Measurements from ENCODE around the gene ADCY5. TPM values are rescaled to one million over a fixed set of nuclear protein-coding genes. Genes with fewer than 3 reads are reported as not detected.

ADCY5 gene
- total RNA-seq, 1 donor from 2014 or later: not detected

DNA sequence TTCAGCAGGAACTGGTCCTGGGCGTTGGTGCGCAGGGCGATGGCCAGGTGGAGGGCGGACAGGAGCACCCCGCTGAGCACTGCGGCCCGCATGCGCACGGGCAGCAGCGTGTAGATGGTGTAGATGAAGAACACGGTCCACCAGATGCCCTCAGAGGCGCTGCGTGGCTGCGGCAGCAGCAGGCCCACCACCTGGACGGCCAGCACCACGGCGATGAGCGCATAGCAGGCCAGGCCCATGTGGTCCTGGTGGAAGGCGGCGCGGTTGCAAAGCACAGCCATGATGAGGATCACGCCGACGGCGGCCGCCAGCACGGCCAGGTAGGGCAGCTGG, 1.5 kb downstream of the ADCY5 start:
- Histone ChIP-seq H3K4me3 (ENCODE audit: low read depth, low read length) (no peak overlapping the region), H3K36me3 (ENCODE audit: control insufficient read depth, insufficient read depth, low read length) (no peaks in the 10 kb centered on the region), H3K27me3 (ENCODE audit: control insufficient read depth, insufficient read depth, low read length) (peaks cover 30% of the 10 kb centered on the region)
- no peak for TF ChIP-seq CTCF (IDR thresholded peaks at IDR 0.05; ENCODE audit: insufficient read depth, low read length, severe bottlenecking)
- DNase-seq (ENCODE audit: low read depth): no peak
- no peak for FAIRE-seq

- H3K4me3 ChIP-seq (ENCODE audit: low read depth, low read length): no peak overlapping the region
- FAIRE-seq (no peak), DNase-seq (ENCODE audit: low read depth) (no peak)
- no peaks in the 10 kb centered on the region for H3K36me3 ChIP-seq (ENCODE audit: control insufficient read depth, insufficient read depth, low read length)
- TF ChIP-seq CTCF (IDR thresholded peaks at IDR 0.05; ENCODE audit: insufficient read depth, low read length, severe bottlenecking): no peak
- H3K27me3 ChIP-seq (ENCODE audit: control insufficient read depth, insufficient read depth, low read length): peaks cover 33% of the 10 kb centered on the region
Measured at GRCh38 chr3:123446610-123447109, 2.2 kb downstream of the ADCY5 start.

DNA sequence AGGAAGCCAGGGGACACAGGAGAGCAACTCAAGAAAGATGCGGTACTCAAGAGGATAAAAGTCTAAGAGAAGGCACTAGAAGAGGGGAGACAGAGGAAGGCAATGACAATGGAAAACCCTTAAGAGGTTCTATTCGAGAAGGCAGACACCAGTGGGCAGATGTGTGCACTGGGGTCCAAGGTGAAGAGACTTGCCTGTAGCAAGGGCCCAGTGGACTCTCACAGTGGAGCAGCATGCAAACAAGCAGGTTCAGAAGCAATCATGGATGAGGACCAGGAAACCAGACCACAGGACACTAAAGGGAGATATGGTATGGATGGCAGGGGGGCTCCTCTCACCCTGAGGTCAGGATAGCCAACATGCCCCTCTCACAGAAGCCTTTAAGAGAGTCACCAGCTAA, 2.7 kb downstream of the ADCY5 start:
- no peak for TF ChIP-seq CTCF (IDR thresholded peaks at IDR 0.05; ENCODE audit: insufficient read depth, low read length, severe bottlenecking)
- Histone ChIP-seq H3K36me3 (ENCODE audit: control insufficient read depth, insufficient read depth, low read length) (no peaks in the 10 kb centered on the region), H3K27me3 (ENCODE audit: control insufficient read depth, insufficient read depth, low read length) (peaks cover 33% of the 10 kb centered on the region), H3K4me3 (ENCODE audit: low read depth, low read length) (no peak overlapping the region)
- FAIRE-seq (no peak), DNase-seq (ENCODE audit: low read depth) (no peak)

- FAIRE-seq: no peak
Measured at GRCh38 chr3:123445702-123446101, 3.2 kb downstream of the ADCY5 start.

GRCh38 chr3:123444744-123445143, 4.1 kb downstream of the ADCY5 start:
- no peak for TF ChIP-seq CTCF (IDR thresholded peaks at IDR 0.05; ENCODE audit: insufficient read depth, low read length, severe bottlenecking)
- H3K27me3 ChIP-seq (ENCODE audit: control insufficient read depth, insufficient read depth, low read length): peaks cover 24% of the 10 kb centered on the region
- no peak for FAIRE-seq
- H3K36me3 ChIP-seq (ENCODE audit: control insufficient read depth, insufficient read depth, low read length): no peaks in the 10 kb centered on the region
- H3K4me3 ChIP-seq (ENCODE audit: low read depth, low read length): no peak overlapping the region
- no peak for DNase-seq (ENCODE audit: low read depth)

More at GRCh38 chr3:123445702-123446101, 3.2 kb downstream of the ADCY5 start:
- no peak for TF ChIP-seq CTCF (IDR thresholded peaks at IDR 0.05; ENCODE audit: insufficient read depth, low read length, severe bottlenecking)
- Histone ChIP-seq H3K4me3 (ENCODE audit: low read depth, low read length) (no peak overlapping the region), H3K36me3 (ENCODE audit: control insufficient read depth, insufficient read depth, low read length) (no peaks in the 10 kb centered on the region), H3K27me3 (ENCODE audit: control insufficient read depth, insufficient read depth, low read length) (peaks cover 30% of the 10 kb centered on the region)
- DNase-seq (ENCODE audit: low read depth): no peak

- FAIRE-seq (no peak), DNase-seq (ENCODE audit: low read depth) (no peak)
- Histone ChIP-seq H3K27me3 (ENCODE audit: control insufficient read depth, insufficient read depth, low read length) (peaks cover 20% of the 10 kb centered on the region), H3K4me3 (ENCODE audit: low read depth, low read length) (no peak overlapping the region), H3K36me3 (ENCODE audit: control insufficient read depth, insufficient read depth, low read length) (no peaks in the 10 kb centered on the region)
- TF ChIP-seq CTCF (IDR thresholded peaks at IDR 0.05; ENCODE audit: insufficient read depth, low read length, severe bottlenecking): no peak
Measured at GRCh38 chr3:123444023-123444422, 4.9 kb downstream of the ADCY5 start.

Measured in bronchial epithelial cell (primary cell).